Melanocyte of skin (primary cell): Measurements from ENCODE around the gene ECSCR. TPM values are rescaled to one million over a fixed set of nuclear protein-coding genes. Genes with fewer than 3 reads are reported as not detected.

Source experiments
- small RNA-seq, 2 donors: library from RNA; depleted of rRNA; stranded (forward); fragments of <200 nt; gene quantifications; one replicate each; pipeline ENCODE3, GENCODE V24; 2012
- total RNA-seq, 2 donors: library from RNA; depleted of rRNA; stranded (reverse); fragments of >200 nt; gene quantifications; 2 replicates each; pipeline ENCODE4 v1.2.3, GENCODE V29; 2012

The ECSCR gene, protein sequence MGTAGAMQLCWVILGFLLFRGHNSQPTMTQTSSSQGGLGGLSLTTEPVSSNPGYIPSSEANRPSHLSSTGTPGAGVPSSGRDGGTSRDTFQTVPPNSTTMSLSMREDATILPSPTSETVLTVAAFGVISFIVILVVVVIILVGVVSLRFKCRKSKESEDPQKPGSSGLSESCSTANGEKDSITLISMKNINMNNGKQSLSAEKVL
- not detected for total RNA-seq

GRCh38 chr5:139462586-139463276 lies at the start of gene ECSCR:
Gene ECSCR, minus strand, starts transcription at chr5:139462743. Its CDS starts 73 bp downstream, at chr5:139462670.

GRCh38 chr5:139482050-139482889 lies 19.7 kb upstream of the ECSCR start, which contains the start of gene STING1:
Gene STING1, minus strand, starts transcription at chr5:139482758. Its CDS starts 1,054 bp downstream, at chr5:139481704.

GRCh38 chr5:139470821-139471300 lies 8.3 kb upstream of the ECSCR start, which contains the start of gene SMIM33:
Gene SMIM33, plus strand, starts transcription at chr5:139471004. Its CDS starts 118 bp downstream, at chr5:139471122.

DNA sequence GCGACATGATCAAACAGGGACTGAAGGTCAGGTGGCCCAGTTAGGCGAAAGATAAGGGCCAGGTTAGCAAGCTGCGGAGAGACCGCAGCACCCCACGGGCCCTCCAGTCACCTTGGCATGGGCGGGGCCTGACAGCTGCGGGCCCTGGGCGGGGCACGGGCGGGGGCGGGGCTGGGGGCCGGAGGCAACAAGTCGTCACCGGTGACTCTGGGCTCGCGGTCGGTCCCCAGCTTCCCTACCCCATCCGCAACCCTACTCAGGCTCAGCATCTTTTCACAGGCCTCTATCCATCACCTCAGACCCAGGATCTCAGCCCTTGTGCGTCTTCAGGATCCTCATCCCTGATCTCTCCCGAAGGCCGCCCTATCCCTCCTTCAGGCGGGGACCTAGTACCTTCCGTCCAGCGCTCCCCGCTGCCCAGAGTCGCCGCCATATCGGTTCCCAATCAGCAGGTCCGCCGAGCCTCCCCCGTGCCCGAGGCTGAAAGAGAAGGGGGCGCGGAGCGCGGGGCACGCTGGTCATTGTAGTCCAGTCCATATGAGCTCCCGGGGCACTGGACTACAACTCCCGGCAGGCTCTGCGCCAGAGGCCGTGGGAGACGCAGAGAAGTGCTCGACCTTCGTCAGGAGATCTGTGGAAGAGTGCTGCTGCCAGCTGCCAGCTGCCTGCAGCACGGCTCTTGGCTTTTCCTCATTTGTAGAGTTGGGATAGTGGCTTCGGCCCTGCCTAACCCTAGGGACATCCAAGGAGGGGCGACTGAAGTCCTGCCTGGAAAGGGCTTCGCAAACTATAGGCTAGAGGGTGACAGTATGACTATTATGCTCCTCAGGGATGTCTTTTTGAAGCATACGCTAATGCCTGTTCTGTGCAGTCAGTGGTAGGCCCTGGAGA lies 23.3 kb downstream of the ECSCR start, which contains the start of gene DNAJC18:
Gene DNAJC18, minus strand, starts transcription at position 513 of the 891 bp plus-strand sequence. Its CDS starts 80 bp downstream, at position 433.

DNA sequence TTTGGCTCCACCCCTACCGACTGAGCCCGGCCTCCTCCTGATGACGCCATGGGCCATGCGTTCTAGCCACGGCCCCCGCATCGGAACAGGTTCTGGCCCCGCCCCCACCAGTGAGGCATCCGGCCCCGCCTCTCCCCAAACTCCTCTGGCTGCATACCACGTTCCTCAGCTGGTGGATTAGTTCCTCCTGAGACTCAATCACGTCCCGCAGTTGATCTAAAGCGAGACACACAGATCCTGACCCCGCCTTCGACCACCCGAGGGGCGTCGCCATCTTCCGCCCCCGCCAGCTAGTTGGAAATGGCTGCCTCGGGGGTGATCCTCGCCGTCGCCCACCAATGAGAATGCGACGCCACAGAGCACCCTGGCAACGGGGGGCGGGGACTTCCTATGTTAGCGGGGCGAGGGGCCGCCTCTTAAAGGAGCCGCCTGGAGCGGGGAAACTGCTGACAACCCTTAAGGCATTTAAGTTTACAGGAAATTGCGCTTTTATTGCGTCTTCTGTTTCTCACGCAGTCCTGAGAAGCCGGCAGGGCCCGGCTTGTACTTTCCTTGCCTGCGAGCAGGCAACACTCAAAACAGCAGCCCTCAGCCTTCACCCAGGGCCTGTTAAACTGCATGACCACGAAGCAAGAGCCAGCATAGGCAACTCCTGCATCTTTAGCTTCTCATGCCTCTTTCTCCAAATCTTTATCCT lies 58.6 kb downstream of the ECSCR start, which contains the start of gene SPATA24:
Gene SPATA24, minus strand, starts transcription at position 303 of the 697 bp plus-strand sequence. Its CDS starts 29 bp downstream, at position 274.

Small RNAs within 50 kb of the gene (small RNA-seq; reads per million reads assigned to genes)
- gene RNU5B-4P, result 0 reads per million in 2 donors

Other genes with a start within 250 kb of the ECSCR start
- 100 to 1,000 TPM; 169 to 183 TPM for gene MATR3, start 169.0 kb downstream of the ECSCR start, total RNA-seq
- 10 to 100 TPM; 49.6 to 52.6 TPM for gene PAIP2, start 120.9 kb downstream of the ECSCR start, total RNA-seq
- not detected for gene SLC23A1, start 79.4 kb downstream of the ECSCR start, total RNA-seq
- gene MZB1, start 72.8 kb downstream of the ECSCR start, total RNA-seq, result not detected
- under 1 TPM; 0.34 to 0.67 TPM for gene PROB1, start 67.6 kb downstream of the ECSCR start, total RNA-seq
- 1 to 10 TPM; 3.8 to 4.3 TPM for gene SPATA24, start 58.7 kb downstream of the ECSCR start, total RNA-seq
- 1 to 10 TPM; 8.6 to 9.3 TPM for gene DNAJC18, start 23.2 kb downstream of the ECSCR start, total RNA-seq
- under 1 TPM in 1 of 2 donors, not detected in 1; under 0.01 TPM for gene SMIM33, start 8.3 kb upstream of the ECSCR start, total RNA-seq
- gene STING1, start 20.0 kb upstream of the ECSCR start, total RNA-seq, result 10 to 100 TPM; 17.2 to 28.6 TPM
- 10 to 100 TPM; 60.2 to 67.6 TPM for gene UBE2D2, start 98.6 kb upstream of the ECSCR start, total RNA-seq
- 1 to 10 TPM; 7.0 to 7.2 TPM for gene CXXC5, start 185.6 kb upstream of the ECSCR start, total RNA-seq